Medulla oblongata (tissue), 1 donor: ENCODE results near the gene ABITRAM.
A peak's percentile ranks its signal among the peaks of the same experiment; 100 is the strongest.
"Not testable (repeated sequence)": the region's sequence is repeated elsewhere in the genome, so short reads cannot be mapped to it uniquely, and the experiment has no call there.

Experiments used
- DNase-seq: peaks from one replicate; pipeline ENCODE4 v3.0.0-alpha.2; 2015; ENCODE audit errors: extremely low spot score

Gene ABITRAM

DNA sequence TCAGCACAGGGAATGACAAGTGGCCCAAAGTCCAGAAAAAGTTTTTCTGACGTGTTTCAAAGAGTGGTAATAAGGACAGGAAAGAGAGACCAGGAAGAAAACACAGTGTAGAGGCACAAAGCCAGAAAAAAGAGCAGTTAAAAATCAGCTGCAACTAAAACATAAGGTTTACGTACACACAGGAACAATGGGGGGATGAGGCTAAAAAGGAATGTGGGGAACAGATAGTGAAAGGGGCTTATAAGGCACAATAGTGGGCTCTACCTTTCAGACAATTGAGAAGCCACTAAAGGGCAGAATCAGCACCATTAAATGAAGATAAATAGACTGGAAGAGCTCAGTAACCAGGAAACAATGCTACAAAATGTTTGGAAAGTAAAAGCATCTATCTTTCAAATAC is 5.8 kb upstream of the ABITRAM start:
- DNase-seq, result no peak

GRCh38 chr9:108933231-108933717 is 926 bp upstream of the ABITRAM start:
- peak; percentile 12 for DNase-seq

GRCh38 chr9:108933718-108934322 is 380 bp upstream of the ABITRAM start, which contains the start of gene ELP1:
ELP1 (minus strand) TSS chr9:108934124; CDS start chr9:108931146, 2,978 bp downstream.
- DNase-seq, result peak; percentile 93

DNA sequence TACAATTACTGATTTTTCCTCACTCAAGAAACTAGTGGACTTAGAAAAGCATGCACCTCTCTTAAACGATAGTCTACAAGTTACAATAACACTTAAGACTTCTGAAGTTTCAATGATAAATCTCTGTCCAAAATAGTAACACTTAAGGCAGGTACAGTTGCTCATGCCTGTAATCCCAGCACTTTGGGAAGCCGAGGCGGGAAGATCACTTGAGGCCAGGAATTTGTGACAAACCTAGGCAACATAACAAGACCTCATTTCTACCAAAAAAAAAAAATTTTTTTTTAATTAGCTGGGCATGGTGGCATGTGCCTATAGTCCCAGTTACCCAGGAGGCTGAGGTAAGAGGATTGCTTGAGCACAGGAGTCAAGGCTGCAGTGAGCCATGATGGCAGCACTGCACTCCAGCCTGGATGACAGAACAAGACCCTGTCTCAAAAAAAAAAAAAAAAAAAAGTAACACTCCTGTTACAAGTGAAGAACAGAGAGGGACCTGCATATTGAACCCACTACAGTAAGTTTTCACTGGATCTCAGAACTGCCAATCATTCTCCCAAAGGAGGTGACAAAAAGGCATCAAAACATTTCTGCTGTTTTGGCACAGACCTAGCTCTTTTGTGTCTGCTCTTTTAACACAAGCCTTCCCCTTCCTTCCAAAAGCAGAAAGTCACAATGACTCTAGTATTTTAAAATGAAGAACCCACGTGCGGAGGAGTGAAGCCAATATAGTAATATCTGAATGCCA is 3.5 kb downstream of the ABITRAM start:
- no peak for DNase-seq

GRCh38 chr9:108939975-108940374 is 5.8 kb downstream of the ABITRAM start:
- no peak for DNase-seq

GRCh38 chr9:108950168-108950567 is 16.0 kb downstream of the ABITRAM start:
- DNase-seq, result no peak

GRCh38 chr9:108951578-108951977 is 17.4 kb downstream of the ABITRAM start:
- DNase-seq, result no peak

GRCh38 chr9:108953983-108954574 is 19.9 kb downstream of the ABITRAM start:
- peak; percentile 83 for DNase-seq

DNA sequence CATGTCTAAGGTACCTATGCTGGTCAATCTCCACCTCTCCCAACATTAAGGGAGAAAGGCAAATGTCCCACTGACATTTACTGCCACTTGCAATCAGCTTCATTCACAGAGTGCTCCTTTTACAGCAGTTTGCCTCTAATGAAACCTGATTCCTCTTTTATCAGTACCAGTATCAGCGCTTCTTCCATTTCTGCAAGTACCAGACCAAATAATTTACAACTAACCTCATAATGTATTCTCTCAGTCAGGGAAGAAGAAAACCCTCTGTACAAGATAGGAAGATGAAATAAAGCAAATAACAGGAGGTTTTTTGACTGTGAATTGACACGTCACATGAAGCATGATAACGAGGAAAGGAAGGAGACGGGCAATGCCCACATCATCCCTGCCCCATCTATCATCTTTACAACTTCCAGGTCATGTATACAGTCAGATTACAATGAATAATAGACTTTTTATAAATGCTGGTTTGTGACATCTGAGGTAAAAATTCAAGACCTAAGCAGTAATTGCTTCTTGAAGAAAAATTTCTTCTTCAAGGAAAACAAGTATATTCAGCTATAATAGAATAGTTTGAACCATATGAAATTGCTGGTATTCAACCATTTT is 21.9 kb downstream of the ABITRAM start:
- DNase-seq, result no peak

DNA sequence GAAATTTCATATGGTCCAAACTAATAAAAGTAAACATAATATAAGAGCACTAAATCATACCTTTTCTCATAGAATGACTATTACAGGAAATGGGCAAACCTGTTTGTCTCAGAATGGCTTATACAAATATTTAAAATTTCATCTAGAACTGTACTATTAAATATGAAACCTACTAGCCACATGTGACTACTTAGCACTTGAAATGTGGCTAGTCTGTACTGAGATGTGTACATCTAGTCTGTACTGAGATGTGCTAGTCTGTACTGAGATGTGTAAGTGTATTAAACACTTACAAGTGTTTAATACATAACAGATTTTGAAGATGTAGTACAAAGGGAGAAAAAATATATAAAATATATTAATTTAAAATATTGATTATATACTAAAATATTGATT is 22.4 kb downstream of the ABITRAM start:
- no peak for DNase-seq

- no peak for DNase-seq
Observed at GRCh38 chr9:108960331-108960730, 26.1 kb downstream of the ABITRAM start.

GRCh38 chr9:108961151-108961550 is 27.0 kb downstream of the ABITRAM start:
- DNase-seq, result no peak

GRCh38 chr9:108963459-108964143 is 29.4 kb downstream of the ABITRAM start:
- no peak for DNase-seq

GRCh38 chr9:108967916-108968315 is 33.7 kb downstream of the ABITRAM start:
- DNase-seq, result no peak

GRCh38 chr9:108971392-108971791 is 37.2 kb downstream of the ABITRAM start:
- not testable (repeated sequence) for DNase-seq

DNA sequence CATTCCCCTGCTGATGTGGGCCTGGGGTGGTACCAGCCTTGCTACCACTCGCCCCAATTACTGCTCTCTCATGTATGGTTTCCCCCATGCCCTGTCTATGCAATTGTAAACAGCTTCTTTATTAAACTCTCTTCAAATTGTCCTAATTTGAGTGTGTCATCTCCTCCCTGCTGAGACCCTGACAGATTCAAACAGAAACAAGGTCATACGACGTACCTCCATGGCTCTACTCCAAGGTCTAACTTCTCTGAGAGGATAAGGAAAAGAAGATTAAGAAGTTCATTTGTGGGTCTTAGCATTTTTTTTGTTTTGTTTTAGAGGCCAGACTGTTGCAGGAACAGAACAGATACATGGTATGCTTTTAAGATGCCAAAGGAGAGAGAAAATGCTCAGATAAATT is 38.0 kb downstream of the ABITRAM start:
- DNase-seq, result no peak

GRCh38 chr9:108972626-108973209 is 38.5 kb downstream of the ABITRAM start:
- no peak for DNase-seq

DNA sequence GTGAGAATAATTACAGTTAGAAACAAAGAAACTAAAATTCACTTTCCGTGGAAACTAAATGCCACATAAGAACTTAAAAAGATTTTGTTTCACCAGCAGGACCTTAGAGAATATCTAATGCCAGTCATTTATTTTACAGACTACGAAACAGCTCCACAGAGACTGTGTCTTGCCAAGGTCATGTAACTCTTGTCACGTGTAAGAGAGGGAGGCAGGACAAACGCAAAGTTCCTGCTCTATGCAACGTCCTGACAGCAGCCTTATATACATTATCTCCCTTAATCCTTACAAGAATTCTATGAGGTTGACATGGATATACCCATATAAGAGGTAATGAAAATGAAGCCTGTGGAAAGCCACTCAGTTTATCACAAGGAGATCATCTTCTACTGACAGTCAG is 39.7 kb downstream of the ABITRAM start:
- no peak for DNase-seq

- DNase-seq, result no peak
Observed at GRCh38 chr9:108978205-108978604, 44.0 kb downstream of the ABITRAM start.

- no peak for DNase-seq
Observed at GRCh38 chr9:108980893-108981292, 46.7 kb downstream of the ABITRAM start.

DNA sequence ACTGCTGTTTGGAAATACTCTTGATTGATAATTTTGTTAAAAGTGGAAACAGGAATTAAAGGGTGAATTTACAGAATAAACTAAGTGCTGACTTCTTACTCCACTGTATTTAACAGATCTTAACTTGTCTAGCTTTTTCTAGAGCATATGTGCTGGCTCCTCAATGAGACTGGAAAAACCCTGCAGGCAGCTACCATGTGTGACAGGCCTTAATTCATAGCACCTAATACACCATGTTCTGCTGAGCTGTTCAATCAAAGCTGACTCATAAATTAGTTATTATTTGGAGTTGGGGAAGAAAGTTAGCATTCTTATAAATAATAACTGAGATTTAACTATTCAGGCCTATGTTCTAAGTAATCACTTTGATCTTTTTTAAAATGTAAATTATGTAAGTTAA is 49.7 kb downstream of the ABITRAM start:
- no peak for DNase-seq
